GM23338 (cell line): Measurements from ENCODE around the gene DCTN2. TPM values are rescaled to one million over a fixed set of nuclear protein-coding genes. Genes with fewer than 3 reads are reported as not detected.

ENCODE experiments used
- ATAC-seq: fragments of 200-7000 bp; cut with Tn5 transposase; 3 replicates; pipeline ENCODE4 v1.9.1; 2020
- DNase-seq: peaks from one replicate; pipeline ENCODE4 v3.0.0-alpha.2; 2015; ENCODE audit warnings: low spot score
- H2AFZ ChIP-seq: fragments of 200-600 bp; sonication (generic); 2 replicates; pipeline ENCODE4 v1.8.0; 2016; ENCODE audit warnings: antibody characterized with exemption, mild to moderate bottlenecking, moderate library complexity
- H3F3A ChIP-seq: fragments of 200-600 bp; sonication (generic); replicated peaks from 2 replicates; pipeline ENCODE4 v1.8.0; 2017; ENCODE audit warnings: antibody characterized with exemption, mixed run types, low read depth
- H3K27ac ChIP-seq: fragments of 200-600 bp; sonication (generic); 2 replicates; pipeline ENCODE4 v1.6.1; 2016; ENCODE audit warnings: low read depth
- H3K27me3 ChIP-seq: fragments of 200-600 bp; sonication (generic); 2 replicates; pipeline ENCODE4 v1.8.0; 2016; ENCODE audit warnings: mild to moderate bottlenecking, mixed run types, moderate library complexity; ENCODE audit not compliant: insufficient read depth
- H3K36me3 ChIP-seq: fragments of 200-600 bp; sonication (generic); 2 replicates; pipeline ENCODE4 v1.8.0; 2016; ENCODE audit warnings: mild to moderate bottlenecking; ENCODE audit not compliant: insufficient read depth
- H3K4me1 ChIP-seq: fragments of 200-600 bp; sonication (generic); 2 replicates; pipeline ENCODE4 v1.8.0; 2016; ENCODE audit warnings: mild to moderate bottlenecking, moderate library complexity; ENCODE audit not compliant: insufficient read depth
- H3K4me2 ChIP-seq: fragments of 200-600 bp; sonication (generic); 2 replicates; pipeline ENCODE4 v1.7.1; 2017; ENCODE audit warnings: mixed run types
- H3K4me3 ChIP-seq: fragments of 200-600 bp; sonication (generic); 2 replicates; pipeline ENCODE4 v1.6.1; 2016; ENCODE audit warnings: mixed run types
- H3K79me2 ChIP-seq: fragments of 200-600 bp; sonication (generic); replicated peaks from 2 replicates; pipeline ENCODE4 v1.8.0; 2017; ENCODE audit warnings: mild to moderate bottlenecking; ENCODE audit not compliant: insufficient read depth
- H3K9me2 ChIP-seq: fragments of 200-600 bp; sonication (generic); 2 replicates; pipeline ENCODE4 v1.8.0; 2017; ENCODE audit not compliant: insufficient read depth
- H4K20me1 ChIP-seq: fragments of 200-600 bp; sonication (generic); replicated peaks from 2 replicates; pipeline ENCODE4 v1.8.0; 2017; ENCODE audit warnings: mild to moderate bottlenecking; ENCODE audit not compliant: insufficient read depth
- H3K27ac Mint-ChIP-seq: 2 replicates; pipeline ENCODE4 v1.8.0; 2020; ENCODE audit warnings: inconsistent platforms, mild to moderate bottlenecking, moderate library complexity, mixed read lengths
- H3K27me3 Mint-ChIP-seq: 3 replicates; pipeline ENCODE4 v1.8.0; 2022; ENCODE audit warnings: low read depth, mild to moderate bottlenecking, moderate library complexity, mixed read lengths, inconsistent platforms; ENCODE audit not compliant: insufficient read depth, poor library complexity
- H3K36me3 Mint-ChIP-seq: 3 replicates; pipeline ENCODE4 v1.8.0; 2021; ENCODE audit warnings: low read depth, mild to moderate bottlenecking, inconsistent platforms, moderate library complexity, mixed read lengths
- H3K4me1 Mint-ChIP-seq: 3 replicates; pipeline ENCODE4 v1.8.0; 2020; ENCODE audit warnings: mild to moderate bottlenecking, inconsistent platforms, mixed read lengths
- H3K4me3 Mint-ChIP-seq: 3 replicates; pipeline ENCODE4 v1.8.0; 2021; ENCODE audit warnings: moderate library complexity, mild to moderate bottlenecking, inconsistent platforms, mixed read lengths
- H3K9me3 Mint-ChIP-seq: 3 replicates; pipeline ENCODE4 v1.8.0; 2020; ENCODE audit warnings: moderate library complexity, mild to moderate bottlenecking, inconsistent platforms, mixed read lengths
- CREB1 ChIP-seq: fragments of 250-450 bp; sonication (Bioruptor Pico); IDR thresholded peaks from 2 replicates; pipeline ENCODE4 v1.5.0; 2020; ENCODE audit warnings: low read depth, mild to moderate bottlenecking, moderate library complexity
- EZH2 ChIP-seq: fragments of 200-600 bp; sonication (generic); IDR thresholded peaks from one replicate; pipeline ENCODE4 v1.8.0; 2017; ENCODE audit warnings: antibody characterized with exemption, mild to moderate bottlenecking, low read depth; ENCODE audit not compliant: unreplicated experiment
- EZH2phosphoT487 ChIP-seq: fragments of 200-600 bp; sonication (generic); IDR thresholded peaks from one replicate; pipeline ENCODE4 v1.8.1; 2018; ENCODE audit warnings: antibody characterized with exemption; ENCODE audit not compliant: unreplicated experiment
- JUNB ChIP-seq: IDR thresholded peaks from one replicate; pipeline ENCODE4 v1.6.1; 2016; ENCODE audit warnings: antibody characterized with exemption; ENCODE audit not compliant: unreplicated experiment
- NANOG ChIP-seq: IDR thresholded peaks from 2 replicates; pipeline ENCODE4 v1.6.1; 2016; ENCODE audit warnings: antibody characterized with exemption, borderline replicate concordance
- POLR2AphosphoS5 ChIP-seq: IDR thresholded peaks from 2 replicates; pipeline ENCODE4 v1.6.1; 2016; ENCODE audit warnings: antibody characterized with exemption, low read depth
- STAT1 ChIP-seq: IDR thresholded peaks from one replicate; pipeline ENCODE4 v1.6.1; 2016; ENCODE audit warnings: antibody characterized with exemption; ENCODE audit not compliant: unreplicated experiment
- ZNF114 ChIP-seq: fragments of 250-450 bp; sonication (Bioruptor Pico); IDR thresholded peaks from 2 replicates; pipeline ENCODE4 v1.5.0; 2020; ENCODE audit warnings: mild to moderate bottlenecking, moderate library complexity
- polyA plus RNA-seq: library from polyadenylated mRNA; unstranded; fragments of >200 nt; fragmentation: Nextera tagmentation; extraction: Ambion mirVana; gene quantifications from 2 replicates; pipeline ENCODE4 v1.2.1, GENCODE V29; 2016
- total RNA-seq: library from RNA; depleted of rRNA; stranded (reverse); fragments of >200 nt; shearing (Covaris generic); gene quantifications from 2 replicates; pipeline ENCODE4 v1.2.3, GENCODE V29; 2014
- TF ChIP-seq, protein P1 (sequence below): IDR thresholded peaks from 2 replicates; pipeline ENCODE4 v1.6.1; 2016; ENCODE audit warnings: antibody characterized with exemption
- TF ChIP-seq, protein P2 (sequence below): fragments of 250-450 bp; sonication (Bioruptor Pico); IDR thresholded peaks from 2 replicates; pipeline ENCODE4 v1.5.0; 2020; ENCODE audit warnings: mild to moderate bottlenecking, moderate library complexity
- TF ChIP-seq, protein P3 (sequence below), 2 experiments: fragments of 200-600 bp in 1 of 2; sonication (generic) in 1 of 2; conservative IDR thresholded peaks; 2 replicates each; pipeline versions ENCODE4 v1.5.1 to v1.6.1; 2016 to 2017; ENCODE audit warnings: antibody characterized with exemption in 2 of 2, low read depth in 2 of 2, mild to moderate bottlenecking in 2 of 2, moderate library complexity in 1 of 2

The DCTN2 gene
- total and polyA plus RNA-seq, 2 experiments from 2014 or later: 56.1 to 157 TPM

DNA sequence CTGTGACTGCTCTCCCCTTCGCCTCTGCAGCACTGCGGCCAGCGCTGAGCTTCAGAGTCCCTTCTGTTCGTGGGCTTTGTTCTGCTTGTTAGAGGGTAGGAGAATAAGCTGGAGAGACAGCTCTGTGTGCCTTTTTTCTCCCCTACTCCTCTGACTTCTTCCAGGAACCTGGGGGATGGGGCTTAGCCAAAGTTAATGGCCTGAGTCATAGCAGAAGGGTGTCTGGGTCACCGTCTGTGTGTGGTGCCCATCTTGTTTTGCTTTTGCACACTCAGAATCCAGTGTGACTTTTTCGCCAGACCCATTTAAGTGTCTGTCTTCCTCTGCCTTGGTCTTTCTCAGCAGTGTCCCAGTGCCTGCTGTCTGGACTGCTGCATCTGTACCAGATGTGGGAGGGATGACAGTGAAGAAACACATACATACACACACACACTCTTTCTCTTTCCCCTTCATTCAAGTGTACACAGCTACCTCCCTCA, 5.9 kb upstream of the DCTN2 start:
- Mint-ChIP-seq H3K4me1 (peaks cover 56% of the 10 kb centered on the region), H3K27ac (no peak overlapping the region), H3K27me3 (peaks cover 9% of the 10 kb centered on the region), H3K9me3 (no peaks in the 10 kb centered on the region), H3K4me3 (no peak overlapping the region; the same call in 2 of the 3 replicates), H3K36me3 (no peaks in the 10 kb centered on the region; the same call in 2 of the 3 replicates)
- Histone ChIP-seq H2AFZ (no peak overlapping the region), H4K20me1 (peaks cover 19% of the 10 kb centered on the region), H3K36me3 (no peaks in the 10 kb centered on the region), H3K4me1 (peaks cover 38% of the 10 kb centered on the region), H3F3A (peaks cover 12% of the 10 kb centered on the region), H3K4me2 (no peak overlapping the region), H3K4me3 (no peak overlapping the region), H3K9me2 (no peaks in the 10 kb centered on the region), H3K27ac (0 out of 2 replicates have a peak overlapping the region, but pooled peaks have one; percentile 9), H3K79me2 (peaks cover 33% of the 10 kb centered on the region), H3K27me3 (peaks cover 12% of the 10 kb centered on the region)
- DNase-seq (no peak), ATAC-seq (no peak)
- no peak for TF ChIP-seq JUNB
- TF ChIP-seq ZNF114 (CRISPR knock-in tag): no peak
- TF ChIP-seq, protein P1, sequence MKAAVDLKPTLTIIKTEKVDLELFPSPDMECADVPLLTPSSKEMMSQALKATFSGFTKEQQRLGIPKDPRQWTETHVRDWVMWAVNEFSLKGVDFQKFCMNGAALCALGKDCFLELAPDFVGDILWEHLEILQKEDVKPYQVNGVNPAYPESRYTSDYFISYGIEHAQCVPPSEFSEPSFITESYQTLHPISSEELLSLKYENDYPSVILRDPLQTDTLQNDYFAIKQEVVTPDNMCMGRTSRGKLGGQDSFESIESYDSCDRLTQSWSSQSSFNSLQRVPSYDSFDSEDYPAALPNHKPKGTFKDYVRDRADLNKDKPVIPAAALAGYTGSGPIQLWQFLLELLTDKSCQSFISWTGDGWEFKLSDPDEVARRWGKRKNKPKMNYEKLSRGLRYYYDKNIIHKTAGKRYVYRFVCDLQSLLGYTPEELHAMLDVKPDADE: no peak
- TF ChIP-seq, protein P2, sequence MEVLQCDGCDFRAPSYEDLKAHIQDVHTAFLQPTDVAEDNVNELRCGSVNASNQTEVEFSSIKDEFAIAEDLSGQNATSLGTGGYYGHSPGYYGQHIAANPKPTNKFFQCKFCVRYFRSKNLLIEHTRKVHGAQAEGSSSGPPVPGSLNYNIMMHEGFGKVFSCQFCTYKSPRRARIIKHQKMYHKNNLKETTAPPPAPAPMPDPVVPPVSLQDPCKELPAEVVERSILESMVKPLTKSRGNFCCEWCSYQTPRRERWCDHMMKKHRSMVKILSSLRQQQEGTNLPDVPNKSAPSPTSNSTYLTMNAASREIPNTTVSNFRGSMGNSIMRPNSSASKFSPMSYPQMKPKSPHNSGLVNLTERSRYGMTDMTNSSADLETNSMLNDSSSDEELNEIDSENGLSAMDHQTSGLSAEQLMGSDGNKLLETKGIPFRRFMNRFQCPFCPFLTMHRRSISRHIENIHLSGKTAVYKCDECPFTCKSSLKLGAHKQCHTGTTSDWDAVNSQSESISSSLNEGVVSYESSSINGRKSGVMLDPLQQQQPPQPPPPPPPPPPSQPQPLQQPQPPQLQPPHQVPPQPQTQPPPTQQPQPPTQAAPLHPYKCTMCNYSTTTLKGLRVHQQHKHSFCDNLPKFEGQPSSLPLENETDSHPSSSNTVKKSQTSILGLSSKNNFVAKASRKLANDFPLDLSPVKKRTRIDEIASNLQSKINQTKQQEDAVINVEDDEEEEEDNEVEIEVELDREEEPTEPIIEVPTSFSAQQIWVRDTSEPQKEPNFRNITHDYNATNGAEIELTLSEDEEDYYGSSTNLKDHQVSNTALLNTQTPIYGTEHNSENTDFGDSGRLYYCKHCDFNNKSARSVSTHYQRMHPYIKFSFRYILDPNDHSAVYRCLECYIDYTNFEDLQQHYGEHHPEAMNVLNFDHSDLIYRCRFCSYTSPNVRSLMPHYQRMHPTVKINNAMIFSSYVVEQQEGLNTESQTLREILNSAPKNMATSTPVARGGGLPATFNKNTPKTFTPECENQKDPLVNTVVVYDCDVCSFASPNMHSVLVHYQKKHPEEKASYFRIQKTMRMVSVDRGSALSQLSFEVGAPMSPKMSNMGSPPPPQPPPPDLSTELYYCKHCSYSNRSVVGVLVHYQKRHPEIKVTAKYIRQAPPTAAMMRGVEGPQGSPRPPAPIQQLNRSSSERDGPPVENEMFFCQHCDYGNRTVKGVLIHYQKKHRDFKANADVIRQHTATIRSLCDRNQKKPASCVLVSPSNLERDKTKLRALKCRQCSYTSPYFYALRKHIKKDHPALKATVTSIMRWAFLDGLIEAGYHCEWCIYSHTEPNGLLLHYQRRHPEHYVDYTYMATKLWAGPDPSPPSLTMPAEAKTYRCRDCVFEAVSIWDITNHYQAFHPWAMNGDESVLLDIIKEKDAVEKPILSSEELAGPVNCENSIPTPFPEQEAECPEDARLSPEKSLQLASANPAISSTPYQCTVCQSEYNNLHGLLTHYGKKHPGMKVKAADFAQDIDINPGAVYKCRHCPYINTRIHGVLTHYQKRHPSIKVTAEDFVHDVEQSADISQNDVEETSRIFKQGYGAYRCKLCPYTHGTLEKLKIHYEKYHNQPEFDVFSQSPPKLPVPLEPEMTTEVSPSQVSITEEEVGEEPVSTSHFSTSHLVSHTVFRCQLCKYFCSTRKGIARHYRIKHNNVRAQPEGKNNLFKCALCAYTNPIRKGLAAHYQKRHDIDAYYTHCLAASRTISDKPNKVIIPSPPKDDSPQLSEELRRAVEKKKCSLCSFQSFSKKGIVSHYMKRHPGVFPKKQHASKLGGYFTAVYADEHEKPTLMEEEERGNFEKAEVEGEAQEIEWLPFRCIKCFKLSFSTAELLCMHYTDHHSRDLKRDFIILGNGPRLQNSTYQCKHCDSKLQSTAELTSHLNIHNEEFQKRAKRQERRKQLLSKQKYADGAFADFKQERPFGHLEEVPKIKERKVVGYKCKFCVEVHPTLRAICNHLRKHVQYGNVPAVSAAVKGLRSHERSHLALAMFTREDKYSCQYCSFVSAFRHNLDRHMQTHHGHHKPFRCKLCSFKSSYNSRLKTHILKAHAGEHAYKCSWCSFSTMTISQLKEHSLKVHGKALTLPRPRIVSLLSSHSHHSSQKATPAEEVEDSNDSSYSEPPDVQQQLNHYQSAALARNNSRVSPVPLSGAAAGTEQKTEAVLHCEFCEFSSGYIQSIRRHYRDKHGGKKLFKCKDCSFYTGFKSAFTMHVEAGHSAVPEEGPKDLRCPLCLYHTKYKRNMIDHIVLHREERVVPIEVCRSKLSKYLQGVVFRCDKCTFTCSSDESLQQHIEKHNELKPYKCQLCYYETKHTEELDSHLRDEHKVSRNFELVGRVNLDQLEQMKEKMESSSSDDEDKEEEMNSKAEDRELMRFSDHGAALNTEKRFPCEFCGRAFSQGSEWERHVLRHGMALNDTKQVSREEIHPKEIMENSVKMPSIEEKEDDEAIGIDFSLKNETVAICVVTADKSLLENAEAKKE (CRISPR knock-in tag): no peak
- TF ChIP-seq, protein P3, sequence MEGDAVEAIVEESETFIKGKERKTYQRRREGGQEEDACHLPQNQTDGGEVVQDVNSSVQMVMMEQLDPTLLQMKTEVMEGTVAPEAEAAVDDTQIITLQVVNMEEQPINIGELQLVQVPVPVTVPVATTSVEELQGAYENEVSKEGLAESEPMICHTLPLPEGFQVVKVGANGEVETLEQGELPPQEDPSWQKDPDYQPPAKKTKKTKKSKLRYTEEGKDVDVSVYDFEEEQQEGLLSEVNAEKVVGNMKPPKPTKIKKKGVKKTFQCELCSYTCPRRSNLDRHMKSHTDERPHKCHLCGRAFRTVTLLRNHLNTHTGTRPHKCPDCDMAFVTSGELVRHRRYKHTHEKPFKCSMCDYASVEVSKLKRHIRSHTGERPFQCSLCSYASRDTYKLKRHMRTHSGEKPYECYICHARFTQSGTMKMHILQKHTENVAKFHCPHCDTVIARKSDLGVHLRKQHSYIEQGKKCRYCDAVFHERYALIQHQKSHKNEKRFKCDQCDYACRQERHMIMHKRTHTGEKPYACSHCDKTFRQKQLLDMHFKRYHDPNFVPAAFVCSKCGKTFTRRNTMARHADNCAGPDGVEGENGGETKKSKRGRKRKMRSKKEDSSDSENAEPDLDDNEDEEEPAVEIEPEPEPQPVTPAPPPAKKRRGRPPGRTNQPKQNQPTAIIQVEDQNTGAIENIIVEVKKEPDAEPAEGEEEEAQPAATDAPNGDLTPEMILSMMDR (conservative IDR thresholded peaks at IDR 0.05; ENCODE audit: low read depth in 2 of 2): no peak
- TF ChIP-seq NANOG: no peak
- TF ChIP-seq EZH2: no peak
- no peak for TF ChIP-seq POLR2AphosphoS5
- TF ChIP-seq STAT1: no peak
- no peak for TF ChIP-seq CREB1 (CRISPR knock-in tag)
- no peak for TF ChIP-seq EZH2phosphoT487
